ENCODE results near the gene CLEC2L. TPM values are rescaled to one million over a fixed set of nuclear protein-coding genes. Genes with fewer than 3 reads are reported as not detected.

The CLEC2L gene
- polyA plus RNA-seq (ENCODE audit: insufficient read length in 4 of 4): 1 to 10 TPM in 2 of 4 donors, under 1 TPM in 2; 0.66 to 1.7 (median 1.1) TPM

GRCh38 chr7:139523199-139523941, at the start of gene CLEC2L:
TSS of gene CLEC2L (plus strand) at chr7:139523685. CDS start at chr7:139523928, 243 bp downstream.
- DNase-seq (ENCODE audit: low read depth in 4 of 4, low spot score in 3 of 4): peak in 1 of 4 donors; percentile 7

- no peak for DNase-seq (ENCODE audit: low read depth in 4 of 4, low spot score in 3 of 4)
These were observed 47.3 kb upstream of the CLEC2L start for GRCh38 chr7:139476139-139476538.

GRCh38 chr7:139476891-139477290, 46.6 kb upstream of the CLEC2L start:
- no peak for DNase-seq (ENCODE audit: low read depth in 4 of 4, low spot score in 3 of 4)

- DNase-seq (ENCODE audit: low read depth in 4 of 4, low spot score in 3 of 4): no peak
These were observed 43.9 kb upstream of the CLEC2L start for GRCh38 chr7:139479620-139480019.

GRCh38 chr7:139481364-139481763, 42.1 kb upstream of the CLEC2L start:
- DNase-seq (ENCODE audit: low read depth in 4 of 4, low spot score in 3 of 4): no peak

- no peak for DNase-seq (ENCODE audit: low read depth in 4 of 4, low spot score in 3 of 4)
These were observed 41.4 kb upstream of the CLEC2L start for GRCh38 chr7:139482122-139482521.

GRCh38 chr7:139482662-139483466, 40.6 kb upstream of the CLEC2L start:
- DNase-seq (ENCODE audit: low read depth in 4 of 4, low spot score in 3 of 4): peak in 1 of 4 donors; percentile 10

- no peak for DNase-seq (ENCODE audit: low read depth in 4 of 4, low spot score in 3 of 4)
These were observed 36.0 kb upstream of the CLEC2L start for GRCh38 chr7:139487366-139488080.

GRCh38 chr7:139488810-139489209, 34.7 kb upstream of the CLEC2L start:
- DNase-seq (ENCODE audit: low read depth in 4 of 4, low spot score in 3 of 4): peak in 2 of 4 donors; percentile 44 to 51

GRCh38 chr7:139490130-139490529, 33.4 kb upstream of the CLEC2L start:
- no peak for DNase-seq (ENCODE audit: low read depth in 4 of 4, low spot score in 3 of 4)

- DNase-seq (ENCODE audit: low read depth in 4 of 4, low spot score in 3 of 4): no peak
These were observed 31.2 kb upstream of the CLEC2L start for GRCh38 chr7:139492293-139492692.

- no peak for DNase-seq (ENCODE audit: low read depth in 4 of 4, low spot score in 3 of 4)
These were observed 28.5 kb upstream of the CLEC2L start for GRCh38 chr7:139494835-139495579.

- DNase-seq (ENCODE audit: low read depth in 4 of 4, low spot score in 3 of 4): no peak
These were observed 27.8 kb upstream of the CLEC2L start for GRCh38 chr7:139495580-139496125.

- no peak for DNase-seq (ENCODE audit: low read depth in 4 of 4, low spot score in 3 of 4)
These were observed 27.0 kb upstream of the CLEC2L start for GRCh38 chr7:139496528-139496927.

GRCh38 chr7:139500770-139501138, 22.7 kb upstream of the CLEC2L start:
- no peak for DNase-seq (ENCODE audit: low read depth in 4 of 4, low spot score in 3 of 4)

GRCh38 chr7:139502226-139502625, 21.3 kb upstream of the CLEC2L start:
- no peak for DNase-seq (ENCODE audit: low read depth in 4 of 4, low spot score in 3 of 4)

- DNase-seq (ENCODE audit: low read depth in 4 of 4, low spot score in 3 of 4): no peak
These were observed 17.9 kb upstream of the CLEC2L start for GRCh38 chr7:139505563-139505962.

GRCh38 chr7:139509535-139509934, 13.9 kb upstream of the CLEC2L start:
- DNase-seq (ENCODE audit: low read depth in 4 of 4, low spot score in 3 of 4): no peak

- no peak for DNase-seq (ENCODE audit: low read depth in 4 of 4, low spot score in 3 of 4)
These were observed 12.2 kb upstream of the CLEC2L start for GRCh38 chr7:139511315-139511714.

GRCh38 chr7:139515266-139515665, 8.2 kb upstream of the CLEC2L start:
- no peak for DNase-seq (ENCODE audit: low read depth in 4 of 4, low spot score in 3 of 4)
